GM19467 (cell line): ENCODE results near the gene ZDHHC4.
"Not testable (repeated sequence)": the region's sequence is repeated elsewhere in the genome, so short reads cannot be mapped to it uniquely, and the experiment has no call there.

Source experiments
- ATAC-seq: cut with Tn5 transposase; IDR thresholded peaks from one replicate; pipeline ENCODE4 v1.9.1; 2021; ENCODE audit warnings: mild to moderate bottlenecking, moderate library complexity; ENCODE audit not compliant: unreplicated experiment

ZDHHC4 gene

DNA sequence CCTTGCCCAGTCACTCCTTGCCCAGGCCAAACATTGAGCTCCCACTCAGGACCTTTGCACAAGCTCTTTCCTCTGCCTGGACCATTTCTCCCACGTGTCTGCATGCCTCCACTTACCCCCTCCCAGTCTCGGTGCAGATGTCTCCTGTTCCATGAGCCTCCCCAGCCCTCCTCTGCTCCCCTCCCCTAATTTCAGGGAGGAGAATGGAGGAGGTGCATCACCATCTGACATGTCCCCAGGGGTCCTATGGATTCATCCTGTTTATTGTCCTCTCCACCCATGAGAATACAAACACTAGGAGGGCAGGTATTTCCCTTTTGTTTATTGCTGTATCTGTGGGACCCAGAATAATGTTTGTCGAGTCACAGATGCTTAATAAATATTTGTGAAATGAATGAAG, 17.4 kb upstream of the ZDHHC4 start:
- no peak for ATAC-seq

DNA sequence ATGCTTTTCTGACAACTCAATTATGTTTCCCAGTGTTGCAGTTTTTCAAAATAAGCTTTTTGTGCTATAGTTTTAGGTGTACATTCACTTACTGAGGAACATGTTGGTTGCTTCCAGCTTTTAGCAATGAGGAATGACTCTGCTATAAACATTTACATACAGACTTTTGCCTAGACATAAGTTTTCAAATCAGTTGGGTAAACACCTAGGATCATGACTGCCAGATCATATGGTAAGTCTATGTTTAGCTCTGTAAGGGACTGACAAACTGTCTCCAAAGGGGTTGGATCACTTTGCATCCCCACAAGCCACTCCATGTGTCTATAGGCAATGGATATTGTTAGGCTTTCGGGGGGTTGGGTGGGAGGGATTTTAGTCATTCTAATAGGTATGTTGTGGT, 15.1 kb upstream of the ZDHHC4 start:
- no peak for ATAC-seq

DNA sequence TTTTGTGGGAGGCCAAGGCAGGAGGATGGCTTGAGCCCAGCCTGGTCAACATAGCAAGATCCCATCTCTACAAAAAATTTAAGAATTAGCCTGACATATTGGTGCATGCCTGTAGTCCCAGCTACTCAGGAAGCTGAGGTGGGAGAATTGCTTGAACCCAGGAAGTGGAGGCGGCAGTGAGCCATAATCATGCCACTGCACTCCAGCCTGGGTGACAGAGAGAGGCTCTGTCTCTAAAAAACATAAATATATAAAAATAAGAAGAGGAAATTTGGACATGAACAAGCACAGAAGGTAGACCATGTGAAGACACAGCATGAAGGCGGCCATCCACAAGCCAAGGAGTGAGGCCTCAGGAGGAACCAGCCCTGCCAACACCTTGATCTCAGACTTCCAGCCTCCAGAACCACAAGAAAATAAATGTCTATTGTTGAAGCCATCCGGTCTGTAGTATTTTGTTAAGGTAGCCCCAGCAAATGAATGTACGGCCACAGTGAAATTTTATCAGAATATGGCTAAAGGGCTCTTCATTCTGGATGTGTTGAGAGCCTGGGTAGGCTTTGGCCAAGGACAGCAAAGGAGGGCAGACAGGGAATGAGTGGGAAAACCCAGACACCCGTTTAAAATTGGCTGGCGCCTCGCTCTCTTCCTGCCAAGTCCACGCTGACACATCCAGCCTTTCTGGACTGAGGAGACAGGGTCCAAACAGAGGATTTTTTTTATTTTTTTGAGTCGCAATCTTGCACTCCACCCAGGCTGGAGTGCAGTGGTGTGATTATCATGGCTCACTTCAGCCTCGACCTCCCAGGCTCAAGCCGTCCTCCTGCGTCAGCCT, 13.1 kb upstream of the ZDHHC4 start:
- no peak for ATAC-seq

DNA sequence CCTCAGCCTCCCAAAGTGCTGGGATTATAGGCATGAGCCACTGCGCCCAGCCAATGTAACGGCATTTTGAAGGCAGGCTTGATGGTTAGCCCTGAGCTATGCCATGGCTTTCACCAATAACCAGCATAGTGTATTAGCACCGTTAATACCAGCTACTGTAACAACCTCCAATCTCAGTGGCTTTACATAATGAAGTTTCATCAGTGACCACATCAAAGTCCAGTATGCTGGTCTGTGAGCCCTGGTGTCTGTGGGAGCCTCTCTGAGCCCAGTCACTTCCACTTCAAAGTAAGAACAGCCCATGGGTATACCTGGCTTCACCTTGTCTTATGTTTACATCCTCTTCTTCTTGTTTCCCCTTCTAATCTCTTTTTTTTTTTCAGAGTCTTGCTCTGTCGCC, 11.6 kb upstream of the ZDHHC4 start:
- ATAC-seq: no peak

DNA sequence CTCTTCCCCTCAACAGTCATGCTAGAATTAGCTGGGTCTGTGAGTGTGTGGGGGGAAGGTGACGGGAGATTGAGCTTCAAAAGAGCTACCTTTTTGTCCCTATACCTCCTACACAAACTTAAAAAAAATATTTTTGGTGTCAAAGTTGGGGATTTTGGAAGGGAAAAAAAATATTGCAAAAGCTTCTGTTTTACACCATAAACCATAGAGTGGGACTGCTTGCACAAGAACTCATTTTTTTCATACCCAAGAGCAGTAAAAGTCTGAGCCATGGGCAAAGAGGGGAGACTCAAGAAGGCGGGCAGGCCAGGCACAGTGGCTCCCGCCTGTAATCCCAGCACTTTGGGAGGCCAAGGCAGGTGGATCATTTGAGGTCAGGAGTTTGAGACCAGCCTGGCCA, 9.4 kb upstream of the ZDHHC4 start:
- no peak for ATAC-seq

DNA sequence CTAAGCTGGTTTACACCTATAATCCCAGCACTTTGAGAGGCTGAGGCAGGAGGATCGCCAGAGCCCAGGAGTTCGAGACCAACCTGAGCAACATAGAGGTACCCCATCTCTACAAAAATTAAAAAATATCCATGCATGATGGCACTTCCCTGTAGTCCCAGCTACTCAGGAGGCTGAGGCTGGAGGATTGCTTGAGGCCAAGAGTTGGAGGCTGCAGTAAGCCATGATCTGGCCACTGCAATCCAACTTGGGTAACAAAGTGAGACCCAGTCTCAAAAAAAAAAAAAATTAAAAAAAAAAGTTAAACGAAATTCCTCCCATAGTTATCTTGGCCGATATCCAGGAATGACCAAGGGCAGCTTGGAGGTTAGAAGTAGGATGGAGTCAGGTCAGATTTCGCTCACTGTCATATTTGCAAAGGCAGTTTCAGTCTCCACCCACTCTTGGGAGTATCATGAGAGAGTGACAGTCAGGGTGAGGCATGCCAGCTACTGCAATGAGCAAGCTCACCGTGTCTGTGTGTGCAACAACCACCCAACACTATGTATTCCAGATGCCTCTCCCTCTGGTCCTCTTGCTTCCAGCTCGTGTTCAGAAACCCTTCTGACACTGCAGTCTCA, 6.0 kb upstream of the ZDHHC4 start:
- ATAC-seq: no peak

DNA sequence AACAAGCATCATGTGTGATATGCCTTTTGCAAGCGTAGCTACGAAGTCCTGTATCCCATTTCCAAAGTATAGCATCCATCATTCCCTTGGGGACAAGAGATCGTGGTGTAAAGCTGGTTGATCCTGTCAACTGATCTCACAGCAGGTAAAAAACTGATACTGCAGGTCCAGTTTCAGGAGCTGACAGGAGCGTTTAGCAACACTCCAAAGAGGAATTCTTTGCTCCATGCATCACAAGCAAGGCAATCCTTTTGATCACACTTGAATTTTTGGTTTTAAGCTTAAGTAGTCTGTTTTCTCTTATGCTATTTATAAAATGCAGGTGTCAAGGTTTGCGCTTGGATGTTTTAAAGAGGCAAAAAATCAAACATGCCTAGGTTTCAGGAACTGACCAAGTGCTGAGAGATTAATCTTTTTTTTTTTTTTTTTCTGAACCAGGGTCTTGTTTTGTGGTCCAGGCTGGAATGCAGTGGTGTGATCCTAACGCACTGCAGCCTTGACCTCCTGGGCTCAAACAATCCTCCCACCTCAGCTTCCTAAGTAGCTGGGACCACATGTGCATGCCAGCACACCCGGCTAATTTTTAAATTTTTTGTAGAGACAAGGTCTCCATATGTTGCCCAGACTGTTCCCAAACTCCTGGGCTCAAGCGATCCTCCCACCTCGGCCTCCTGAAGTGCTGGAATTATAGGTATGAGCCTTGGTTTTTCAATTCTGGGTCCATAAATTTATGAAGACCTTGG, 1.8 kb upstream of the ZDHHC4 start:
- no peak for ATAC-seq

DNA sequence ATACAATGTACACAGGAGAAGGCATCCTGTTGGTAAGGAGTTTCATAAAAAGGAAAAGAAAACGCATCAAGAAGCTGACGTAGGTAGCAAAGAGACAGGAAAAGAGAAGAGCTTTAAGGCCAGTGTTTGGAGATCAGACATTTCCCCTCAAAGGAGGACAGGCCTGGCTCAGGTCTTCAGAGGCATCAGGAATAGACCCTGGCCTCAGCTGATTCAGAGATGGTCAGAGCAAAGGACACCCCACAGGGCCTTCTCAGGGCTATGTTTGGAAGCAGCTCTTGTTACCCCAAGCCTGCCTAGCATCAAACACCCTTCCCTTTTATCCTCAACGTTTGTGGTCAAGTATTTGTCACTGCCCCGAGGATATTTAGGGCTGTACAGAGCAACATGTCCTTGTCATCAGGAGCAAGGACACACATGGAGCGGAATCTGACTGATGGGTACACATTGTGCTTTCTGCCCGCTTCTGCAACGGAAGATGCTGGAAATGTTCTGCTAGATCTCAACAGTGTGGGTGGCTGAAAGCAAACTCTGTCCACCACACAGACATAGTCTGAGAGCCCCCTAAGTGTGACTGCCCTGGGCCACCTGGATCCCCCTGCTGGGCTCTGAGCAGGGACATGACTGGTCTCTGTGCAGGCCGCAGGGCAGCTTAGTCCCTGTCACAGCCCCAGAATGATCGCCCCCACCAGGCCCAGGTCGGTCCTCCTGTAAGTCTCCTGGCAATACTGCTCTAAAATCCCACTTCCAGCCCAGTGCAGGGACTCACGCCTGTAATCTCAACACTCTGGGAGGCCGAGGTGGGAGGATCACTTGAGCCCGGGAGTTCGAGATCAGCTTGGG, 1.0 kb upstream of the ZDHHC4 start:
- ATAC-seq: no peak

DNA sequence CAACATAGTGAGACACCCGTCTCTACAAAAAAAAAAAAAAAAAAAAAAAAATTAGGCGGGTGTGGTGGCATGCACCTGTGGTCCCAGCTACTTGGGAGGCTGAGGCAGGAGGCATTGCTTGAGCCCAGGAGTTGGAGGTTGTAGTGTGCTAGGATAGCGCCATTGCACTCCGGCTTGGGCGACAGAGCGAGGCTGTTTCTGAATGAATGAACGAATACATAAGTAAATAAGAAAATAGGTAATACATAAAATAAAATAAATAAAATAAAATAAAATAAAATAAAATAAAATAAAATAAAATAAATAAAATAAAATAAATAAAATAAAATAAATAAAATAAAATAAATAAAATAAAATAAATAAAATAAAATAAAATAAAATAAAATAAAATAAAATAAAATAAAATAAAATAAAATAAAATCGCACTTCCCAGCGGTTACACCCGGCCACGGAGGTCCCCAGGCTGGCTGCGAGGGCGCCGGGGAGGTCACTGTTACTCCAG, 336 bp upstream of the ZDHHC4 start:
- not testable (repeated sequence) for ATAC-seq

DNA sequence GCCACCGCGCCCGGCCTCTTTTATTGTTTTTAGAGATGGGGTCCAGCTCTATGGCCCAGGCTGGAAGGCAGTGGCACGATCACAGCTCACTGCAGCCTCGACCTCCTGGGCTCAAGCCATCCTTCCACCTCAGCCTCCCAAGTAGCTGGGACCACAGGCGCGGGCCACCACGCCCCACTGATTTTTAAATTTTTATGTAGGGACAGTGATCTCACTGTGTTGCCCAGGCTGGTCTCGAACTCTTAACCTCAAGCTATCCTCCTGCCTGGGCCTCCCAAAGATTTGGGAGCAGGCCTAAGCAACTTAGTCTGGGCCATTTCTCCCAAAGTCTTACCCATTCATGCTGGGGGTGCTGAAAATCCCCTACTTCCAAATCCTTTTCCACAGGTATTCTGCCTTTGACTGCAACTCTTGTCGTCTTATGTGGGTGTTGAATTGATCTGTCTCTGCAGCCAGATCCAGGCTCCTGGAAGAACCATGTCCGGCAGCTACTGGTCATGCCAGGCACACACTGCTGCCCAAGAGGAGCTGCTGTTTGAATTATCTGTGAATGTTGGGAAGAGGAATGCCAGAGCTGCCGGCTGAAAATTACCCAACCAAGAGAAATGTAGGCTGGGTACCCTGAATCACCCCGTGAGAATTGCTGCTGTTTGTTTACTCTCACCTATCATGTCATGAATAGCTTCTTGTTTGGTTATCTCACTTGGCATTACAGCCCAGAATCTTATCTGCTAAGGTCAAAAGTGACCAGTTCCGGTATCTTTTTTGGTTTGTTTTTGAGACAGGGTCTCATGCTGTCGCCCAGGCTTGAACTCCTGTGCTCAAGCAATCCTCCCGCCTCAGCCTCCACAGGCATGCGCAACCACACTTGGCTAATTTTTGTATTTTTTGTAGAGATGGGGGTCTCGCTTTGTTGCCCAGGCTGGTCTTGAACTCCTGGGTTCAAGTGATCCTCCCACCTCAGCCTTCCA, 1.1 kb downstream of the ZDHHC4 start:
- no peak for ATAC-seq

DNA sequence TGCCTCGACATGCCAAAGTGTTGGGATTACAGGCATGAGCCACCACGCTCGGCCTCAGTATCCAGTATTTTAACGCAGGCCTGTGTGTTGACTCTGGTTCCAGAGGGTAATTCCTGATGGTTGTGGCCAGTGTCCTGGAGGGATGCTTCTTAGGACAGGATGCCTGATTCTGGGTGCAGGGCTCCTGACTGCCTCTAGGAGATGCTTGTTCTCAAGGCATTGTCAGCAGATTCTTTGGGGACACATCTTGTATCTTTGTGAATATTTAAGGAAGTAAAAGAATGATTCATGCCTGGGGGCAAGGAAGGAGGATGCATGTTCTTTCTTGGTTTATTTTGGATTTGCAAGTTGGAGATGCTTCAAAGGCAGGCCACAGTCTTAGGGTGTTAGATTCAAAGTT, 2.2 kb downstream of the ZDHHC4 start:
- ATAC-seq: no peak

DNA sequence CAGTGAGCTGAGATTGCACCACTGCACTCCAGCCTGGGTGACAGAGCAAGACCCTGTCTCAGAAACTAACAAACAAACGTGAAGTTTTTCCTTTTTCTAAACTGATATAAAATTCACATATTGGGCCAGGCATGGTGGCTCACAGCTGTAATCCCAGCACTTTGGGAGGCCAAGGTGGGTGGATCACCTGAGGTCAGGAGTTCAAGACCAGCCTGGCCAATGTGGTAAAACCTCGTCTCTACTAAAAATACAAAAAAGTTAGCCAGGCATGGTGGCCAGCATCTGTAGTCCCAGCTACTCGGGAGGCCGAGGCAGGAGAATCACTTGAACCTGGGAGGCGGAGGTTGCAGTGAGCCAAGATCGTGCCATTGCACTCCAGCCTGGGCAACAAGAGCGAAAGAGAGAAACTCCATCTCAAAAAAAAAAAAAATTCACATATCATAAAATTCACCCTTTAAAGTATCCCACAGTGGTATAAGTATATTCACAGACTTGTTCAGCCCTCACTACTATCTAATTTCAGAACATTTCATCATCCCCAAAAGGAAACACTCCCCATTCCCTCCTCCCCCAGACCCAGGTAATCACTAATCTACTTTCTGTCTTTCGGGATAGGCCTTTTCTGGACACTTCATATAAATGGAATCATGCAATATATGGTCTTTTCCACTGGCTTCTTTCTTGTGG, 8.6 kb downstream of the ZDHHC4 start:
- ATAC-seq: not testable (repeated sequence)

DNA sequence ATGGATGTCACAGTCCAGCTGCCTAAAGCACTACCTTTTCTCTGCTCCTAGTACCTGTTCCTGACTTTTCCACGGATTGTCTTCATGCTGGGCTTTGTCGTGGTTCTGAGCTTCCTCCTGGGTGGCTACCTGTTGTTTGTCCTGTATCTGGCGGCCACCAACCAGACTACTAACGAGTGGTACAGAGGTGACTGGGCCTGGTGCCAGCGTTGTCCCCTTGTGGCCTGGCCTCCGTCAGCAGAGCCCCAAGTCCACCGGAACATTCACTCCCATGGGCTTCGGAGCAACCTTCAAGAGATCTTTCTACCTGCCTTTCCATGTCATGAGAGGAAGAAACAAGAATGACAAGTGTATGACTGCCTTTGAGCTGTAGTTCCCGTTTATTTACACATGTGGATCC, 11.3 kb downstream of the ZDHHC4 start:
- ATAC-seq: no peak

DNA sequence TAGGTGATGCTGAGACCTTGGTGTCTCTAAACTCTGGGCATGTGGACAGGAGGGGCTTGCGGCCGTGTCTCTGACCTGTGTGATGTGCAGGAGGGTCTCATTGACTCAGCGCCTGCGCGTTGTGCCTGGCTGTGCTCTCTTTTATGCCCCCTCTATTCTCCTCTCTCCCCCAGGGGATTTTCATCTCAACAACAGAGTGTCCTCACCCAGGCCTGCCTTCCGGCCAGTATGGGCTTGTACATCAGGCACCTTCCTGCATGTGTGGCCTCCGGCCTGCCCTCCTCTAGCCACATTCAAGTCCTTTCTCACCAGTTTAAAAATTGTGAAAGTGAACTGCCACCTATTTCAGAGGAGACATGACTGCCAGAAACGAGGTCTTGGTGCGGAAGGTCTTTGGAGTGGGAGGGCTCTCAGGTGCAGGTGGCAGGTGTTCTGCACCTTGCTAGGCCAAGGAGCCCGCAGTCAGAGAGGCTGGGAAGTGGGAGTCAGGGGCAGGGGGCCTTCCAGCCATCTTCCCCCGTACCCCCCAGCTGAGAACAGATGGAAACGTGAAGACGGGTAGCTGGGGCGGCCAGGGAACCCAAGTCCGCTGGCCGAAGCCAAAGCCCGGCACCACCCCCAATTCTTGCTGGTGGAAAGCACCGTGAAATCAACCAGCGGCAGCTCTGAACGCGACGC, 12.0 kb downstream of the ZDHHC4 start:
- ATAC-seq: no peak

DNA sequence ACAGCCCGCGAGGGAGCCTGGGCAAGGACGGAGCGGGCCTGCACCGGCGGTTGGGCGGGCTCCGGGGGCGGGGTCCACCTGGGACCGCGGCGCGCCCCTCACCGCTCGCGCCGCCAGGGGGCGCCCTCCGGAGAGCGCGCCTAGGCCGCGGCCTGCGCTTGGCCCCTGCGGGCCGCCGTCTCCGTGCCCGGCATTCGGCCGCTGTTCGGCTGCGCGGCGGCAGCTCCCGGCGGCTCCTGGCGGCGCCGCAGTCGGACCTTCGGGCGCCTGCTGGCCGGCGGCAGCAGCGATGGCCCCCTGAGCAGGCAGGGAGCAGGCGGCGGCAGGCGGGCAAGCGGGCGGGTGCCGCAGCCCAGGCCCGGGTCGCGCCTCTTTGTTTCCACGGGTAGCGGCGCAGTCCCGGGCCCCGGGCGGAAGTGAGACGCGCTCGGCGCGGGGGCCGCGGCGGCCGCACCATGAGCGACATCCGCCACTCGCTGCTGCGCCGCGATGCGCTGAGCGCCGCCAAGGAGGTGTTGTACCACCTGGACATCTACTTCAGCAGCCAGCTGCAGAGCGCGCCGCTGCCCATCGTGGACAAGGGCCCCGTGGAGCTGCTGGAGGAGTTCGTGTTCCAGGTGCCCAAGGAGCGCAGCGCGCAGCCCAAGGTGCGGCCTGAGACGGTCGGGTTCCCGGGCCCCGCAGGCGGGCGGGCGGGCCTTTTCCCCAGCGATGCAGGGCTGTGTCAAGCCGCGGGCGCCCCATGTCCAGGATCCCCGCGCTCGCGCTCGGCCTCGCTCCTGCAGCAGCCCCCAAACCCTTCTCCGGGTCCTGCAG, 12.8 kb downstream of the ZDHHC4 start, which contains the start of gene INTS15:
TSS of gene INTS15 (plus strand) at position 193 of the 816 bp plus-strand sequence. CDS start at position 456, 263 bp downstream.
- ATAC-seq: peak; percentile 87

DNA sequence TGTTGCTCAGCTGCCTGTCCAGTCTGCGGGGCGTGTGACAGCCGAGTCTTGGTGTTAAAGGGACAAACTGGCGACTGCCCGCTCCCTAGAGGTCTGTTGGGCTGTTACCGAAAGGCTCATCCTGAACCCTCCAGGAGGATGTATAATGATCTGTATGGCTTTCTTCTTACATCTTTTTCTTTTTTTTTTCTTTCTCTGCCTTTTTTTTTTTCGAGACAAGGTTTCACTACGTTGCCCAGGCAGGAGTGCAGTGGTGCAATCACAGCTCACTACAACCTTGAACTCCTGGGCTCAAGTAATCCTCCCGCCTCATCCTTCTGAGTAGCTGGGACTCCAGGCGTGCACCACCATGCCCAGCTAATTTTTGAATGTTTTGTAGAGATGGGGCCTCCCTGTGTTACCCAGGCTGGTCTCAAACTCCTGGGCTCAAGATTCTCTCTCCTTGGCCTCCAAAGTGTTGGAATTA, 13.4 kb downstream of the ZDHHC4 start:
- ATAC-seq: no peak

DNA sequence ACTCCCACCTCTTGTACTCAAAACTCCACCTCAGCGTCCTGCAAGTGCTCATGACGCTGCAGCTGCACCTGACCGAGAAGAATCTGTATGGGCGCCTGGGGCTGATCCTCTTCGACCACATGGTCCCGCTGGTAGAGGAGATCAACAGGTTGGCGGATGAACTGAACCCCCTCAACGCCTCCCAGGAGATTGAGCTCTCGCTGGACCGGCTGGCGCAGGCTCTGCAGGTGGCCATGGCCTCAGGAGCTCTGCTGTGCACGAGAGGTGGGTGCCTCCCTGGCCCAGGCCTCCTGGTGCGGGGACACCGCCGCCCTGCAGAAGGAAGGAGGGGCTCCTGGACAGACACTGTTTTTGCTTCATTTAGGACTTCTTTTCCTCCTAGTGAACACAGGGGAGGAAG, 22.8 kb downstream of the ZDHHC4 start:
- ATAC-seq: no peak
